Gastrocnemius medialis (tissue), 4 donors: ENCODE measurements around the gene ZNF236.

ENCODE experiments used
- CTCF ChIP-seq, 5 experiments: fragments of 450-650 bp in 3 of 5; fragments of 200-600 bp in 2 of 5; sonication (generic) in 2 of 5; IDR thresholded peaks in 4 of 5; conservative IDR thresholded peaks in 1 of 5; 1 replicate in 4 of 5; 2 replicates in 1 of 5; pipeline ENCODE4 v1.5.1; 2016 to 2019; ENCODE audit warnings: antibody characterized with exemption in 5 of 5, mild to moderate bottlenecking in 3 of 5, moderate library complexity in 3 of 5
- POLR2A ChIP-seq, 2 donors: fragments of 450-650 bp; IDR thresholded peaks; one replicate each; pipeline ENCODE4 v1.6.1; 2017; ENCODE audit warnings: antibody characterized with exemption in 2 of 2, mild to moderate bottlenecking in 2 of 2, moderate library complexity in 2 of 2

GRCh38 chr18:76931171-76931570 is 108.8 kb downstream of the ZNF236 start:
- TF ChIP-seq CTCF (IDR thresholded peaks at IDR 0.05 in 4 of 5, conservative IDR thresholded peaks at IDR 0.05 in 1 of 5) (no peak), POLR2A (IDR thresholded peaks at IDR 0.05) (no peak)
